Measurements from ENCODE around the gene PLXNA4.

PLXNA4 gene

GRCh38 chr7:132336797-132337196 is 239.5 kb downstream of the PLXNA4 start:
- TF ChIP-seq CTCF (IDR thresholded peaks at IDR 0.05): no peak

DNA sequence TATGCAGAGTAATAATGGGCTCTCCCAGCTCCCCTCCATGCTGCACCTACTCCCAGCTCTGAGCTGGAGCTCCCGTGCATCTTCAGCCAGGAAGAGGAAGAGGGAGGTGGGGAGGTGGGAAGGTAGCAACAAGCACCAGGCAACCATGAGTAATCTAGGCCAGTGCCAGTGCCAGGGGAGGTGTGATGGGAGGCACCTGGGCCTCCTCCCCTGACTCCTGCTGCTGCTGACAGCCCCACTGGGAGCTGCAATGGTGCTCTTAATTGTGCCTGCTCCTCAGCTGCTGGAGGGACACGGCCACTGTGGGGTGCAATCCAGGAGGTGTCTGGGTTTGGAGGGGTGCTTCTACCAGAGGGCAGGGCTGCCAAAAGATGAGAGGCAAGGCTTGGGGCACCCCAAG is 243.0 kb downstream of the PLXNA4 start:
- no peak for TF ChIP-seq CTCF (IDR thresholded peaks at IDR 0.05)

- no peak for TF ChIP-seq CTCF (IDR thresholded peaks at IDR 0.05)
Measured at GRCh38 chr7:132328760-132329159, 247.5 kb downstream of the PLXNA4 start.

DNA sequence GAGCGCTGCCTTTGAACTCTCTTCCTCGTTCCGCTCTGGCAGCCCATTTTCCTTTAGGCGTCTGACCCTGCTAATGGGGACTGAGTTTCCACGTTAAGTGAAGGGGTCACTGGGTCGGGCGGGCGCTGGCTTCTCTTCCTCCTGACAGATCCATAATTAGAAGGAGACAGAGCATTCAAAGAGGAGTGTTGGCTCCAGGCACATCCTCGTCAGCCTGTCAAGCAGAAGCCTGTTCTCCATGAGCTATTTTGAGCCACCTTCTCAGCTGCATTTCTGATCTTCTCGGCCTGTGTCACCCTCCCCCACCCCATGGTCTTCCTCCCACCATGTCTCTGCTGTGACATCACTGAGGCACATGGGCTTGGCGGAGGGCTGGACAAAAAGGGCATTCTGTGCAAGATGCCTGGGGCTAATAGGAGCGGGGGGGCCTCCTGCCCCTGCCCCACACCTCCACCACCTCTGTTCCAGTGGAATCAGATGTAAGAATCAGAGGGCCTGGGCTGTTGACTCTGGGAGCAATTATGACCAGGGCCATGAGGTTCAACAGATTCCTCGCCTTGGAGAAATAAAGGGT is 248.1 kb downstream of the PLXNA4 start:
- TF ChIP-seq CTCF (IDR thresholded peaks at IDR 0.05): no peak

GRCh38 chr7:132326878-132327589 is 249.2 kb downstream of the PLXNA4 start:
- no peak for TF ChIP-seq CTCF (IDR thresholded peaks at IDR 0.05)

DNA sequence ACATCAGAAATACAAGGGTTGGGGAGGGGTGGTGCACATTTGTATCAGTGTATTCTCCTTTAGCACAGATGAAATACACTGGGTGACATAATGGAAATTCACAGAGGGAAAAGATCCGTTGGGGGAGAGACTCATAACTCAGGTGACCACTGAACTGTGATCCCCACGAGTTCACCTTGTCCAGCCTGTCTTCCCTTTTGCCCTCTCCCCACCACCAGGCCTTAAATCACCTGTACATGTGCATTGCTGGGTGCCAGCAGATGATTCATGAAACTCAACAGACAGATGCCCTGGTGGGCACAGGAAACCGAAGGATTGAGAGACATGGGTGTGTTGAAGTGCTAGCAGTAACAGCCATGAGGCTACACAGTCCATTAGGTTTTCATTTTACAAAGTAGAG is 253.3 kb downstream of the PLXNA4 start:
- no peak for TF ChIP-seq CTCF (IDR thresholded peaks at IDR 0.05)

DNA sequence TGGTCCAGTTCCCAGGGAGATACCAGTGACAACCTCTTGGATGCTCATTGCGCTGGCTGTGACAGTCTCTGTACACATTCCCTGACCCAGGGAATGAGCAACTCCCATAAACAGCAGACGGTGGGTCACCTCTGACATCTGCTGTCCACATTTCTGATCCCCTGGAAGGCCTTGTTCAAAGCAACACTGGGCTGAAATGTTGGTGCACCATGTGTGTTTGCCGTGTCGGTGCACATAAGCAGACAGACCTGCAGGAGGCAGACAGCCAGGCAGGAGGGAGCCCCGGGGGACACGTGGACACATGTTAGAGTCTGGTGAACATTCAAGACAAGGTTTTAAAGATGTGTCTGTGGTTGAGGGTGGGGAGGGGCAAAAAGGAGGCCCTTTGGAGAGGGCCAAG is 254.9 kb downstream of the PLXNA4 start:
- no peak for TF ChIP-seq CTCF (IDR thresholded peaks at IDR 0.05)

Data from LNCAP (cell line).